GM18907 (cell line): ENCODE measurements around the gene CDS1.
"Not testable (repeated sequence)": the region's sequence is repeated elsewhere in the genome, so short reads cannot be mapped to it uniquely, and the experiment has no call there.

Experiments used
- ATAC-seq: cut with Tn5 transposase; IDR thresholded peaks from one replicate; pipeline ENCODE4 v1.9.1; 2021; ENCODE audit warnings: mild to moderate bottlenecking, moderate library complexity; ENCODE audit not compliant: unreplicated experiment

Gene CDS1

DNA sequence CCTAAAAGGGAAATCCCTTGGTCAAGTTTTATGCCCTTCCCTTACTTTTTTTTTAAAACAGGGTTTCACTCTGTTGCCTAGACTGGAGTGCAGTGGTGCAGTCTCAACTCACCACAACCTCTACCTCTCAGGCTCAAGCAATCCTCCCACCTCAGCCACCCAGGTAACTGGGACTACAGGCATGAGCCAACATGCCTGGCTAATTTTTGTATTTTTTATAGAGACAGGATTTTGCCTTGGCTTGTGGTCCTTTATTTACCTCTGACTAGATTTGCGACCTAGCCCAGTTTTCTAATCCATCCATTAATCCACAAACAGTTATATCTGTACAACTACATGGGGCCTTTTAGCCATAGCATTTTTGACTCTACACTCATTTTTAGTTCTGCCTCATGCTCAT, 23.7 kb downstream of the CDS1 start:
- no peak for ATAC-seq

DNA sequence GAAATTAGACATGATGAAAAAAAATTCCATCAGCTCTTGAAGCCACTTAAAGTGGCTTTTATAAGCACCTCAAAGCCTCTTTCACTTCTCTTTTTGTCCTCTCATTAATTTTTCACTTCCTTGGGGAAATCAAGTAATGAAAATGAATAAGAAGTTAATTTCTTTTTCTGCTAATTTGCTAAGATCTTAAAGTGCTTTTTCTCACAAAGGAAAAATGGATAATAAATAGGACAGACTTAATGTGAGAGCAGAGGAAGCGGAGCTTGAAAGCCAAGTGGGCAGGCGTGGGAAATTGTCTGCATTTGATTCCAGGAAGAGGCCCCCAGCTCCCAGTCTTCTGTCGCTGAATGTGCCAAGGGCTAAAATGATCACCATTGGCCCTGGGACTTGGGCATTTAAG, 28.6 kb downstream of the CDS1 start:
- no peak for ATAC-seq

DNA sequence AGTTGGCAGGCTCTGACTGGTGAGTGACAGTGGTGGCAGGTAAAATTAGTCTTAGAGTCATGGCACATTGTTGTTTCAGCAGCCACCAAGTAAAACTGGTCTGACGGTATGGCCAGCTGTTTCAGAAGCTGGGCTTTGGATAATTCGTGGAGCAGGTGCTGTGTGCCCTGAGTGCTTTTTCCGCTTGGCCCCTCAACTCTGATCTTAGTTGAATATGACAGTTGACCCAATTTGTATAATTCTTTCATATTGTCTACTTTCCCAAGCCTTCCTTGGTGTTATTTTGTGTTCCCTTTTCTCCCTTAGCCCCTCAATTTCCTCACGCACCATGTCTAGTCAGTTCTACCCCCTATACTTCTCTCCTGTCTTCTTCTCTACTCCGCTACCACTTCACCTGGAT, 32.0 kb downstream of the CDS1 start:
- no peak for ATAC-seq

DNA sequence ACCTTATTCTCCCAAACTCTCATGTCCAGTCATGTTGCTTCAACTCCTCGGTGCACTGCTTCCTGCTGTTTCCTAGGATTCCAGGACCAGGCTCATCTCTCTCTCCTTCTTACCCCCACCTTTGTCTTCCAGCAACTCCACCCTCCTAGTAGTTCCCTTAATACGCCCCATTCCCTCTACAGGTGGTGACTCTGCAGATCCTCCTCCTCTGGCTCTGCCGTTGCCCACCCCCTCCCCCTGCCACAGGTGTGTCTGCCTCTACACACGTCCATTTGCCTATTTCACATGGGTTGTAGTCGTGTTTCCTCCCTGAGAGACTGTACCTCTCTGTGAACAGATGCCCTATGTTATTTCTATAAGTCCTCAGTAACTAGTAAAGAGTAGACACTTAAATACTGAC, 32.4 kb downstream of the CDS1 start:
- no peak for ATAC-seq

DNA sequence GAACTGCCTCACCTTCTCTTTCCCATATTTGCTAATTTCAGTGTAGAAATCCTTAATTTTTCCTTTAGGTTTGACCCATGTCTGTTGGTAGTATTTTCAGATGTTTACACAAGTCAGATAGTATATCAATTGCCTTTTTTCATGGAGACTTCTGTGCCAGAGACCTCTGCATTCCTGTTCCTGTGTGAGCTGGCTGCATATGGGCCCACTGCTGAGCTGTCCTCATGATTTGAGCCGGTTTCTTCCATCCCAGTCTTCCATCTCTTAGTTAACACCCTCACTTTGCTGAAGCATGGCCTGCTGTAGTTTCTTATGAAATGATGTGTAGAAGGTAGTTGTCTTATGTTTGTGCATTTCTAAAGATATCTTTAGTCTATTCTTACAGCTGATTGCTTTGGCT, 40.0 kb downstream of the CDS1 start:
- no peak for ATAC-seq

DNA sequence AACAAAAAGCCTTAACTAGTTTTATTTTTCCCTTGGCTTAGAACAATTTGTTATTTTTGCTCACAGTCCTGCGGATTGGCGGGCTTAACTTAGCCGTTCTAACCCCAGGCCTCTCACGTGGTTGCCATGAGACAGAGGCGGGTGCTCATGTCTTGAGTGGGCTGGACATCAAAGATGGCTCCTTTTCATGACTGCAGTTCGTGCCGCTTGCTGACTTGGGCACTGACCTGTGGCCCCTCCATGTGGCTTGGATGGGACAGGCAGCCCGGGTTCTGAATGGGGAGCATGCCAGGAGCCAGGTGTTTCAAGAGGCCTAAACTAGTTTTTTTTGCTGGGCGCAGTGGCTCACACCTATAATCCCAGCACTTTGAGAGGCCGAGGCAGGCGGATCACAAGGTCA, 40.7 kb downstream of the CDS1 start:
- ATAC-seq = no peak

DNA sequence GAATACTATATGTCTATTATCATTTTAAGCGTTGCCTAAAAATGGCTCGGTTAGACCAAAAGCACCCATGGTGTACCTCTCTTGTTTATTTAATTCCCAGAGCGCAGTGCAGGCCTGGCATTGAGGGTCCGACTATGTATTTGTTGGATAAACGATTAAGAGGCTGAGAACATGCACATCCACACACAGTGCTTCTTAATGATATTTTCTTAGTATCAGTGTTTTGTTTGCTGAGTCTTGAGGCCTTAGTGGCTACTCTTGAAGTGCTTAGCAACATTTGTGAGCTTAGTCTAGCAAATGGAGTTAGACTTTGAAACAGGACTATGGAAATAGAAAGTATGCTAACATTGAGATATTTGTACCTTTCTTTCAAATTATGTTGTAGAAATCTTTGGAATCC, 43.7 kb downstream of the CDS1 start:
- no peak for ATAC-seq

DNA sequence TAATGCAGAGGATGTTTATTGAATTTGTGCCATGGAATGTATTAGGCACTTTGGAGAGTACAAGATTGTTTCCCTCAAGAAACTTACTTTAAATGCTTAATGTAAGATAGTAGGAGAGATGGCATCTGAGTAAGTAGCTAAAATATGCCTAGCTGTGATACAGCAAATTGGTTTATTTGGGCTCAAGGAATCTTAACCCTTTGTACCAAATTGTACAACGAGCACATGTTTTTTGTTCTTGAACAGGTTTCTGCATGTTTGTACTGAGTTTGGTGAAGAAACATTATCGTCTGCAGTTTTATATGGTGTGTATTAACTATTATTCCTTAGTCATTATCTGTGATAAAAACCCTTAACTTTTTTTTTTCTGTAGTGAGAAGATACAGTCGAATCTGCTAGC, 48.6 kb downstream of the CDS1 start:
- ATAC-seq = no peak

DNA sequence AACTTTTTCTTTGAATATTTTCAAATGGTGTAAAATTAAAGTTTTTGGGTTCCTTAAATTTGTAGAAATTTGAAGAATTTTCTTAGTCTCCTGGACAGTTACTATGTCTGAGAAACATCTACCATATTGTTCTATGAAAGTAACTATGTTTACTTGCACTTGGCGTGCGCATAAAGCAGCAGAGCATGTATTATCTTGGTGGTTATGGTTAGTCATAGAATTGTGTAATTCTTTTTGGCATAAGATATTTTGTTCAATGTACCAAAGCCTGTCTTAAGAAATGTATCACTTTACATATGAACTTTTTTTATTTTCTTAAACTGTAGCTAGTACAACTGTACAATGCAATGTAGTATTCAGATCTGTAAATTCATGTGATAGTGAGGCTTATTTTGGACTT, 49.2 kb downstream of the CDS1 start:
- no peak for ATAC-seq

DNA sequence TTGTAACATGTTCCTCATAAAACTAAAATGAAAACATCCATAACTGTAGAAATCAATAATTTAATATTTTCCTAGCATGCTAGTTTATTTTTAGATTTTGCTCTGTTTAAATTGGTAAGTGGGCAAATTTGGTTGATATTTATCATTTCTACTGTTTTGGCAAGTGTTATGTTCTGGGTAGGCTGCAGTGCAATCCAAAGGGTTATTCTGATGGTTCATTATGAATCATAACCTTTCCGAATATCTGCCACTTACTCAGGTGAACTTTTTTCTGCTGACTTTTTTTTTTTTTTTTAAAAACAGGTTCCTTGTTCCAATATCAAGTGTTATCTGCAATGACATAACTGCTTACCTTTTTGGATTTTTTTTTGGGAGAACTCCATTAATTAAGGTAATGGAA, 52.0 kb downstream of the CDS1 start:
- no peak for ATAC-seq

DNA sequence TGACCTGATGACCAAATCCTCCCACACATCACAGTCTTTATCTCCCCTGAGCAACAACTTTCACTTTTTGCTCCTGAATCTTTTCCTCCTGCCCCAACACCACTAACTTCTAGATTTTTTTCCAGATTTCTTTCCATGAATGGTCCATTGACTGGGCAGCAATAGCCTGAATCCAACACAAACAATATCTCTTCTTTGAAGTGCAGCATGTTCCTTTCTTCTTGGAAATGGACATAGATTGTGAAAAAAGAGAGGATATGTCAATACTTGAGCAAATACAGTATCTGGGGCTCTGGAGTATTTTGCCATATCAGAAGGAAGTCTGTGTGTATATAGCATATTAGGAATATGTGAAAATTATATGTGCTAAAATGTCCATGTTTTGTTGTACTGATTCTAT, 55.2 kb downstream of the CDS1 start:
- no peak for ATAC-seq

DNA sequence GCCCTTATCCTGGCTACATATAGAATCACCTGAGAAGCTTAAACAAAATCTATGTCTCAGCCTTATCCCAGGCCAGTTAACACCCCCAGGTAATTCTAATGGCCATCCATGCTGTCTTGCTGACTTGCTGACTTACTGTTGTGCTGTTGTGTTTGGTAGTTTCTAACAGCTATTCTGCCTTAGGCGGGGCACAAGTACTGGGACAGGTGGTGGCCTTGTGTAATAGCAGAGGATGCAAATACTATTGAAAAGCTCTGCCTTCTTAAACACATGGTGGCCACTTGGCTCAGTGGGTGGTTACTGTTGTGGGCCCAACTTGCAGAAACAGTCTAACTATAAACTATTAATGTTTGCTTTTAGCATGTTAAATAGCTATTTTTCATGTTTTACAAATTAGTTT, 56.2 kb downstream of the CDS1 start:
- no peak for ATAC-seq

DNA sequence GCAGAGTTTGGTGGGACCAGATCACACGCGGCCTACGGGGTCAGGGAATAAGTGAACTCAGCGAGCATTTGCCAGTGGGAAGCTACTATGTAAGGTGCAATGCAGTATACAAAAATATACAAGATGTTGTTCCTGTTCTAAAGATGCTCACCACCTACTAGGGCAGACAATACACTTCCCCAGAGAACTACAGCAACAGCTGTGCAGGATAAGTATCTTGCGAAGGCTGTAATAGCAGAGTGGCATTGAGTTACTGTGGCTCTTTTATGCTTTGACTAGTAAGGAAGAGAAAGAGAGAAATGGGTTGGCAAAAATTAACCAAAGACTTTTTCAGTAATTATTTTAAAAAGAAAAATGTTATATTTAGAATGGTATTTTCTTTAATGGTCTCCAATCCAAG, 61.2 kb downstream of the CDS1 start:
- no peak for ATAC-seq

DNA sequence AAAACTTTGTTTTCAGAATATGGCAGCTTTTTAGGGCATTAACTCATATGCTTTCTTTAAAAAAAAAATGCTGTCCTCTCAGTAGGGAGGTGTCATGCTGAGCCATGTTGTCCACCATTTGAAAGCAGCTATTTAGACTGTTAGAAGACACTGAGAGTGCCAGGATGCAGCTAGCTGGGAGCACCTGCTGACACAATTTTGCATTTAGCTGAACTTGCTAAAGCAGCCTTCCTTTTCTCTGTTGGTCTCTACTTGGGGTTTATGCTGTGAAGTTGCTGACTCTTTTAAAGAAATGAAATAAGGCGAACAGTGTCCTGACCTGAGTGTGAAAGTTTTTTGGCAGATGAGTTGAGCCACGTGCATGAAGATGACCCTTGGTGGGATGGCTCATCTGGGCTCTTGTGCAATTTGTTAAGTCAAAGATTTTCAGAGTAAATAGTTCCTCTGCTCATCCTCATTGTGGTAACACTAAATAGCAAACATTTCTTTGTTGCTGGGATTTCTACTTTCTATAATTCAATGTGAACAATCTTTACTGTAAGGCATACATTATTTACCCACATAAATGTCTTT, 64.5 kb downstream of the CDS1 start:
- ATAC-seq = no peak

DNA sequence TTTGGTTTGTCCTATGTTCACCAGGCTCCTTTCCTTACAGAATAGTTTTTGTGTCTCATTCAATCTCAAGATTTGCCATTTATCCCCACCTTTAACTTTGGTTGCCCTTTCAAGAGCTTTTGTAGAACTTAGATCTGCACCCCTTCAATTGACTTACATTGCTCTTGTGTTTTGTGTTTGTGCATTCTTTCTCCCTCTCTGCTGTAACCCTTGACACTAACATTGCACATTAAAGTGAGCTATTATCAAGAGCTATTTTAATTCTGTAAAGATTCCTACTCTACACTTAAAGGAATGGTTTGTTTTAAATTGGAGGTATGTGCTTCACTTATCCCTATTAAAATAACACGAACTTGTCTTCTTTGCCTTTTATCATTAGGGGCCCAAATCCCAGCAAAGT, 65.3 kb downstream of the CDS1 start:
- no peak for ATAC-seq

DNA sequence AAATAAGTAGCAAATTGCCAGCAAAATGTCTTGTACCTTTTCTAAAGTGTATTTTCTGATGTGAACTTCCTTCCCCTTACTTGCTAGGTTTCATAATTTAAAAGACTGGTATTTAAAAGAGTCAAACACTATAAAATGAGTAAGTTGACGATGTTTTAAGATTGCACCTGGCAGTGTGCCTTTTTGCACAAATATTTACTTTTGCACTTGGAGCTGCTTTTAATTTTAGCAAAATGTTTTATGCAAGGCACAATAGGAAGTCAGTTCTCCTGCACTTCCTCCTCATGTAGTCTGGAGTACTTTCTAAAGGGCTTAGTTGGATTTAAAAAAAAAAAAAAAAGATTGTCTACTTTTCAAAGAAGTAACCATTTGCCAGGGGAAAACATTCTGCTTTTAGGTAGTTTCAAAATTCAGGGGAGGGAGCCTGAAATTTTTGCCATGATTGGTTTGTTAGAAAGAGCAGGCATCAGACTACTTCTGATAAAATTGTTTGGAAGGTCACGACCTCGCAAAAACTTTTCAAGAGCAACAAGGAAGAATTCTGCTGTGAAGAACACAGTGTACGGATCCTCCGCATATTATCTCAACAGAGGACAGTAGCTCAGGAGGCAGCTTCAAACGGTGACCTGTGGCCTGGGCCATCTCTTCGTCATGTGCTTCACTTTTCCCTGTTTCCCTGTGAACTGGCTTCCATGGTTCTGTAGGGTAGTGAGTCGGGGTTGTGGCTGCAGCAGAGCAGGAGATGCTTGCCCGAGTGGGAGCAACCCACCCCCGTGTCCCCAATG, 66.1 kb downstream of the CDS1 start:
- ATAC-seq = no peak

DNA sequence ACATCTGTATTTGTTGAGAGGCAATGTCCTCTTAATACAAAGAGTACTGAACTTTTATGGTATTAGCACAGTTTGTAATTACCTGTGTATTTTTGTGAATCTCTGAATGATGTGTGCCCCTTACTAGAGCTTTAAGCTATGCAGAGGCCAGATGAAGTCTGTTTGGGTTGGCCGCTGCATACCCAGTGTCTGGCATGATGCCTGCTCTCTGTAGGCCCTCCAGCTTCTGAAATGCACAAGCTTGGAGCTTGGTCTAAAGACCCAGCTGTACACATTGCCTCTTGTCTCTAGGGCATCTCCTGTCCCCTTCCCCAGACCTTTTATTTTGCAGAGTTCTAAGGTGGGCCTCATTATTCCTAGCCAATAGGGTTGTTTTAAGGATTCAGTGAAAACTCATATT, 68.6 kb downstream of the CDS1 start:
- no peak for ATAC-seq

DNA sequence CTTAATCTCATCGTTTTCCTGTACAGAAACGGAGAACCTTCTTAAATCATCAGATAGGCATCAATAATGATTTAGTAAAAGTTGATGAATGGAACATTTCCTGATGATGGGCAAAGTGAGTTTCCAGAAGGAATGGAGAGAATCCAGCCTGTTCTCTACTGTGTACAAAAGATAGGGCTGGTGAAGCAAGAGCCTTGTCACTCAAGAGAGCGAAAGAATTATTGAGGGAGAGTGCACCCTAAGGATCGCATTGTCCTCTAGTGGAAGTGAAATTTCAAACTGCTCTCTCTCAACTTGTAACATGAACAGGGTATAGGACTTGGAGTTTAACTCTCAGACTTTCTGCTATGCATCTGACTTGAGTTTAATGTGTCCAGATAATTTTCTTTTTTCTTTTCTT, 69.6 kb downstream of the CDS1 start:
- ATAC-seq = no peak

DNA sequence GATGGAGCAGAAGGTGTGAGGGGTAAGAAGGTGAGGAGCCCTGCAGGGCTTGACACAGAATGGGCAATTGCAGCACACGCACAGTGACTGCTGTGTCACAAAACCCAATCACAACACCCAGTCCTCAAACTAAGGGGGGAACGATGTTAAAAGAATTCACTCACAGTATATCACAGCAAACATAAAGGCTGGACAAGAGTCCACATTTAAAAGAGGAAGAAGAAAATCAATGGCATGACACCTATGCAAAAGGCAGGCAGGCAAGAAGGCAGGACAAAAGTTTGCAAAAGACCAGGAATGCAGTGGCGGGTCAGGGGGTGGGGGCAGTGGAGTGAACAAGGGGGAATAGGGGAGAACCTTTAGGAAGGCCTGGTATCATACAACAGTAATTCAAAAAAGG, 77.7 kb downstream of the CDS1 start:
- no peak for ATAC-seq

DNA sequence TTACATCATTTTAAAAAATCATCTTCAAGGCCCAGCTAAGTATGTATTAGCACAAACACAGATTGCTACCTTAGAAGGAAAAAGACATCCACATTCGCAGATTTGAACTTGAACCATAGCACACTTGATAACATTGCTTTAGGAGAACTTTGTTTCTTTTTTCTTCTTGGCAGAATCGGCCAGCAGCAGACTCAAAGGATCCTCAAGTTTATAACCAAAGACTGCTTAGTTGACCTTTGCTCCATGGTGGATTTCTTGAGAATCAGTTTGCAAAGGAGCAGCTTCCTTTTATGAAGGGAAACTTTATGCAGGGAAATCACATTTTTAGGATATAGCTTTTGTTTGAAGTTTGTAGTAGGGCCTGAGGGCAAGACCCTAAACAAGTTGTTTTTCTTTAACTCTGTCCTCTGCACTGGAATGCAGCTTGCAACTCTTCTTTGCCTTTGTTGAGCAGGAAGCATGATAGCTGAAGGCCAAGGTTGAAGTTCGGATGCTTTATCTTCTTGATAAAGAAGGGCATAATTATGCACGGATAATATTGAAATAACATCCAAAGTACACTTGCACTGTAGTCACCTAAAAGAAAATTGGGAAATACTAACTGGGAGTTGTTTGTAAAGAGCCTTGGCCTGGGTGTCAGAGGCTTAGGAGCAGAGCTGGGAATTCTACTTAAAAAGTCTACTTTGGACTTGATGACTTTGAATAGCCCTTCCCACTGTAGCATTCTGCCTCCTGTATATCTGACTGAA, 78.4 kb downstream of the CDS1 start:
- no peak for ATAC-seq

DNA sequence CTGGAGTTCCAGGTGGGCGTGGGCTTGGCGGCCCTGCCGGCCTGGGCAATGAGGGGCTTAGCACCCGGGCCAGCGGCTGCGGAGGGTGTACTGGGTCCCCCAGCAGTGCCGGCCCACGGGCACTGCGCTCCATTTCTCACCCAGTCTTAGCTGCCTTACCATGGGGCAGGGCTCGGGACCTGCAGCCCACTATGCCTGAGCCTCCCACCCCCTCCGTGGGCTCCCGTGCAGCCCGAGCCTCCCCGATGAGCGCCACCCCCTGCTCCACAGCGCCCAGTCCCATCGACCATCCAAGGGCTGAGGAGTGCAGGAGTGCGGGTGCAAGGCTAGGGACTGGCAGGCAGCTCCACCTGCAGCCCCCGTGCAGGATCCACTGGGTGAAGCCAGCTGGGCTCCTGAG, 81.8 kb downstream of the CDS1 start:
- not testable (repeated sequence) for ATAC-seq

DNA sequence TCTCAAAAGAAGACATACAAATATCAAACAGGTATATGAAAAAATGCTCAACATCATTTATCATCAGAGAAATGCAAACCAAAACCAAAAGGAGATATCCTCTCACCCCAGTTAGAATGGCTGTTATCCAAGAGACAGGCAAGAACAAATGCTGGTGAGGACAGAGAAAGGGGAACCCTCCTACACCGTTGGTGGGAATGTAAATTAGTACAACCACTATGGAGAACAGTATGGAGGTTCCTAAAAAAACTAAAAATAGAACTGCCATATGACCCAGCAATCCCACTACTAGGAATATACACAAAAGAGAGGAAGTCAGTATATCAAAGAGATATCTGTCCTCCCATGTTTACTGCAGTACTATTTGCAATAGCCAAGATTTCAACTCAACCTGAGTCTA, 83.5 kb downstream of the CDS1 start:
- no peak for ATAC-seq
